Measurements from ENCODE around the gene BCL2. TPM values are rescaled to one million over a fixed set of nuclear protein-coding genes. Genes with fewer than 3 reads are reported as not detected.

BCL2 gene
- polyA plus RNA-seq, 1 of the 3 experiments (the other 2 are of a cell fraction): 1.5 TPM

DNA sequence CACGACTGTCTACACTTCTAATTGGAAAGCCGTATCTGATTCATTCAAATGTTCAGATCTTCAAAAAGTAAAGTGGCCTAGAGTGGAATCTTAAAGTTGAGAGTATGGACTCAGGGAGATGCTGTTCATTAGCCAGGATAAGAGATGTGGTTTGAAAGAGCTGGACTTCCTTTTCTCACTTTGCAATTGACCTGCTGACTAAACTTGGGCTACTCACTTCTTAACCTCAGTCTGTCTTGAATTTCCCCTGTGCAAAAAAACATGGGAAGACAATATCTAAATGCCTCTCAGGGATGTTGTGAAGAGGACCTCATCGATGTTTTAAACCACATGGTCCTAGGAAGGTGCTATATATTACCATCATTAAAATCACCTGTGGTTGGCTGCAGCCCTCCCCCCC is 64.1 kb downstream of the BCL2 start:
- H3K9ac ChIP-seq: no peak overlapping the region
- H3K27me3 ChIP-seq (ENCODE audit: insufficient read depth): no peaks in the 10 kb centered on the region
- no peaks in the 10 kb centered on the region for H3F3A ChIP-seq (replicated peaks; ENCODE audit: insufficient read depth)
- ChIA-PET POLR2A (no interaction called here), CTCF (interaction anchor here (1.8 kb wide), 1 partner anchor 11 kb away, joined by 5 read pairs; no protein-coding TSS in a partner anchor)
- H3K9me2 ChIP-seq: no peaks in the 10 kb centered on the region
- H3K79me2 ChIP-seq (ENCODE audit: insufficient read depth): no peaks in the 10 kb centered on the region
- H3K4me1 ChIP-seq (ENCODE audit: control insufficient read depth in 1 of 2, insufficient read depth in 2 of 2, low read depth in 1 of 2, low read length in 1 of 2): peaks cover 5 to 25% of the 10 kb centered on the region in 2 experiments; a peak in 2 of 4 replicates
- no peaks in the 10 kb centered on the region for H3K36me3 ChIP-seq (replicated peaks in 1 of 2; ENCODE audit: control insufficient read depth in 1 of 2, insufficient read depth in 2 of 2, low read length in 1 of 2)
- no peak overlapping the region for H2AFZ ChIP-seq (ENCODE audit: low read depth)
- no peak overlapping the region for H3K4me2 ChIP-seq
- no peaks in the 10 kb centered on the region for H3K9me3 ChIP-seq
- 94% methylated on average over 3 of the region's 3 CpGs for WGBS (ENCODE audit: low lambda C conversion rate)
- TF ChIP-seq ELF1 (IDR thresholded peaks at IDR 0.05): no peak
- no peak for TF ChIP-seq MEF2A (IDR thresholded peaks at IDR 0.05; ENCODE audit: borderline replicate concordance, low read depth)
- TF ChIP-seq, protein P1, sequence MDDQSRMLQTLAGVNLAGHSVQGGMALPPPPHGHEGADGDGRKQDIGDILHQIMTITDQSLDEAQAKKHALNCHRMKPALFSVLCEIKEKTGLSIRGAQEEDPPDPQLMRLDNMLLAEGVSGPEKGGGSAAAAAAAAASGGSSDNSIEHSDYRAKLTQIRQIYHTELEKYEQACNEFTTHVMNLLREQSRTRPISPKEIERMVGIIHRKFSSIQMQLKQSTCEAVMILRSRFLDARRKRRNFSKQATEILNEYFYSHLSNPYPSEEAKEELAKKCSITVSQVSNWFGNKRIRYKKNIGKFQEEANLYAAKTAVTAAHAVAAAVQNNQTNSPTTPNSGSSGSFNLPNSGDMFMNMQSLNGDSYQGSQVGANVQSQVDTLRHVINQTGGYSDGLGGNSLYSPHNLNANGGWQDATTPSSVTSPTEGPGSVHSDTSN (IDR thresholded peaks at IDR 0.05): no peak
- no peak for TF ChIP-seq EP300 (IDR thresholded peaks at IDR 0.05; ENCODE audit: borderline replicate concordance in 1 of 2, low read depth in 1 of 2, low read length in 1 of 2)
- TF ChIP-seq SIN3A (IDR thresholded peaks at IDR 0.05; ENCODE audit: borderline replicate concordance, low read depth, low read length): no peak
- no peak for TF ChIP-seq TEAD4 (IDR thresholded peaks at IDR 0.05; ENCODE audit: borderline replicate concordance, insufficient read depth)
- no peak for TF ChIP-seq FOXM1 (IDR thresholded peaks at IDR 0.05; ENCODE audit: low read depth)
- TF ChIP-seq MXI1 (IDR thresholded peaks at IDR 0.05; ENCODE audit: low read depth, low read length): no peak
- no peak for TF ChIP-seq RFX5 (IDR thresholded peaks at IDR 0.05; ENCODE audit: low read length)
- TF ChIP-seq, protein P2, sequence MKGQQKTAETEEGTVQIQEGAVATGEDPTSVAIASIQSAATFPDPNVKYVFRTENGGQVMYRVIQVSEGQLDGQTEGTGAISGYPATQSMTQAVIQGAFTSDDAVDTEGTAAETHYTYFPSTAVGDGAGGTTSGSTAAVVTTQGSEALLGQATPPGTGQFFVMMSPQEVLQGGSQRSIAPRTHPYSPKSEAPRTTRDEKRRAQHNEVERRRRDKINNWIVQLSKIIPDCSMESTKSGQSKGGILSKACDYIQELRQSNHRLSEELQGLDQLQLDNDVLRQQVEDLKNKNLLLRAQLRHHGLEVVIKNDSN (IDR thresholded peaks at IDR 0.05; ENCODE audit: borderline replicate concordance, low read depth): no peak
- TF ChIP-seq, protein P3, sequence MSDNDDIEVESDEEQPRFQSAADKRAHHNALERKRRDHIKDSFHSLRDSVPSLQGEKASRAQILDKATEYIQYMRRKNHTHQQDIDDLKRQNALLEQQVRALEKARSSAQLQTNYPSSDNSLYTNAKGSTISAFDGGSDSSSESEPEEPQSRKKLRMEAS (IDR thresholded peaks at IDR 0.05; ENCODE audit: low read depth): no peak
- no peaks in the 10 kb centered on the region for H4K20me1 ChIP-seq (ENCODE audit: insufficient read depth)
- H3K27ac ChIP-seq (ENCODE audit: low read depth in 2 of 2, low read length in 1 of 2): no peak overlapping the region
- no peak for DNase-seq
- no peak overlapping the region for H3K4me3 ChIP-seq (ENCODE audit: low read depth in 2 of 2, low read length in 1 of 2)

- no peaks in the 10 kb centered on the region for H3K9me2 ChIP-seq
- no peak overlapping the region for H3K9ac ChIP-seq
- H3K27me3 ChIP-seq (ENCODE audit: insufficient read depth): no peaks in the 10 kb centered on the region
- no peaks in the 10 kb centered on the region for H3K79me2 ChIP-seq (ENCODE audit: insufficient read depth)
- H3K9me3 ChIP-seq: no peaks in the 10 kb centered on the region
- 87% methylated on average over 4 of the region's 4 CpGs for WGBS (ENCODE audit: low lambda C conversion rate)
- H3K4me2 ChIP-seq: no peak overlapping the region
- CTCF ChIA-PET: interaction anchor here (1.8 kb wide), 1 partner anchor 11 kb away, joined by 5 read pairs; no protein-coding TSS in a partner anchor
- H3K27ac ChIP-seq (ENCODE audit: low read depth in 2 of 2, low read length in 1 of 2): no peak overlapping the region
- TF ChIP-seq, protein P2 (IDR thresholded peaks at IDR 0.05; ENCODE audit: borderline replicate concordance, low read depth): no peak
- TF ChIP-seq MEF2A (IDR thresholded peaks at IDR 0.05; ENCODE audit: borderline replicate concordance, low read depth) (no peak), USF2 (IDR thresholded peaks at IDR 0.05; ENCODE audit: borderline replicate concordance, low read depth, low read length) (no peak), RXRA (IDR thresholded peaks at IDR 0.05; ENCODE audit: borderline replicate concordance, low read depth) (no peak), FOXM1 (IDR thresholded peaks at IDR 0.05; ENCODE audit: low read depth) (no peak), NRF1 (IDR thresholded peaks at IDR 0.05; ENCODE audit: low read depth, low read length) (no peak), EZH2phosphoT487 (IDR thresholded peaks at IDR 0.05; ENCODE audit: borderline replicate concordance, low read depth) (no peak), NFIC (IDR thresholded peaks at IDR 0.05; ENCODE audit: borderline replicate concordance) (no peak)
- TF ChIP-seq, protein P1 (IDR thresholded peaks at IDR 0.05): no peak
- H2AFZ ChIP-seq (ENCODE audit: low read depth): no peak overlapping the region
- H3F3A ChIP-seq (replicated peaks; ENCODE audit: insufficient read depth): no peaks in the 10 kb centered on the region
- no peak for DNase-seq
- peaks cover 5 to 21% of the 10 kb centered on the region in 2 experiments; a peak in 2 of 4 replicates for H3K4me1 ChIP-seq (ENCODE audit: control insufficient read depth in 1 of 2, insufficient read depth in 2 of 2, low read depth in 1 of 2, low read length in 1 of 2)
- H4K20me1 ChIP-seq (ENCODE audit: insufficient read depth): no peaks in the 10 kb centered on the region
- POLR2A ChIA-PET: no interaction called here
- H3K36me3 ChIP-seq (replicated peaks in 1 of 2; ENCODE audit: control insufficient read depth in 1 of 2, insufficient read depth in 2 of 2, low read length in 1 of 2): no peaks in the 10 kb centered on the region
- H3K4me3 ChIP-seq (ENCODE audit: low read depth in 2 of 2, low read length in 1 of 2): no peak overlapping the region
These were observed 64.7 kb downstream of the BCL2 start for GRCh38 chr18:63254716-63255399.

Data from SK-N-SH (cell line).